PC-9 (cell line): ENCODE measurements around the gene GABRG3. TPM values are rescaled to one million over a fixed set of nuclear protein-coding genes. Genes with fewer than 3 reads are reported as not detected.

Experiments used
- BruUV-seq: library from RNA; stranded (reverse); fragments of 400-500 nt; replicated peaks from 2 replicates; lab custom pipeline; 2021; lab: Mats Ljungman, UMichigan
- CTCF ChIA-PET: fragments of 300-600 bp; sonication (Branson Sonifier 250); formaldehyde crosslinking; loops from one replicate; lab custom pipeline; 2022; ENCODE audit warnings: antibody characterized with exemption; lab: Charles Lee
- POLR2A ChIA-PET: fragments of 300-600 bp; sonication (Branson Sonifier 250); formaldehyde crosslinking; loops from one replicate; lab custom pipeline; 2022; ENCODE audit warnings: antibody characterized with exemption; ENCODE audit not compliant: unreplicated experiment; lab: Charles Lee
- DNase-seq, 2 experiments: peaks; one replicate each; pipeline versions ENCODE4 v3.0.0 to v3.0.0-alpha.2; 2015 to 2022; ENCODE audit warnings: mixed read lengths in 1 of 2
- H2AFZ ChIP-seq: fragments of 200-600 bp; sonication (generic); 2 replicates; pipeline ENCODE4 v1.8.1; 2017; ENCODE audit warnings: antibody characterized with exemption
- H3F3A ChIP-seq: fragments of 200-600 bp; sonication (generic); 2 replicates; pipeline ENCODE4 v1.8.1; 2017; ENCODE audit warnings: antibody characterized with exemption, mild to moderate bottlenecking, low read depth; ENCODE audit not compliant: insufficient read depth
- H3K27ac ChIP-seq: fragments of 200-600 bp; sonication (generic); 2 replicates; pipeline ENCODE4 v1.6.1; 2016; ENCODE audit warnings: mixed run types
- H3K27me3 ChIP-seq: fragments of 200-600 bp; sonication (generic); 2 replicates; pipeline ENCODE4 v1.6.1; 2016; ENCODE audit warnings: low read depth, mixed run types; ENCODE audit not compliant: insufficient read depth
- H3K36me3 ChIP-seq: fragments of 200-600 bp; sonication (generic); 2 replicates; pipeline ENCODE4 v1.6.1; 2016; ENCODE audit warnings: low read depth, mixed run types
- H3K4me1 ChIP-seq: fragments of 200-600 bp; sonication (generic); replicated peaks from 2 replicates; pipeline ENCODE4 v1.6.1; 2016; ENCODE audit warnings: mixed run types; ENCODE audit not compliant: insufficient read depth
- H3K4me2 ChIP-seq: fragments of 200-600 bp; sonication (generic); 2 replicates; pipeline ENCODE4 v1.6.1; 2017; ENCODE audit warnings: mixed run types
- H3K4me3 ChIP-seq: fragments of 200-600 bp; sonication (generic); 2 replicates; pipeline ENCODE4 v1.6.1; 2016; ENCODE audit warnings: mixed run types
- H3K79me2 ChIP-seq: fragments of 200-600 bp; sonication (generic); 2 replicates; pipeline ENCODE4 v1.6.1; 2017; ENCODE audit warnings: low read depth, mixed run types
- H3K9me2 ChIP-seq: fragments of 200-600 bp; sonication (generic); 2 replicates; pipeline ENCODE4 v1.8.1; 2017; ENCODE audit warnings: mild to moderate bottlenecking; ENCODE audit not compliant: insufficient read depth
- H3K9me3 ChIP-seq: fragments of 200-600 bp; sonication (generic); 2 replicates; pipeline ENCODE4 v1.8.1; 2016; ENCODE audit warnings: low read depth; ENCODE audit not compliant: insufficient read depth
- H4K20me1 ChIP-seq: fragments of 200-600 bp; sonication (generic); 2 replicates; pipeline ENCODE4 v1.8.1; 2017; ENCODE audit not compliant: insufficient read depth
- CTCF ChIP-seq: fragments of 200-600 bp; sonication (generic); conservative IDR thresholded peaks from 2 replicates; pipeline ENCODE4 v1.6.1; 2017; ENCODE audit warnings: mixed run types, antibody characterized with exemption, mild to moderate bottlenecking, moderate library complexity
- EZH2 ChIP-seq: fragments of 200-600 bp; sonication (generic); IDR thresholded peaks from 2 replicates; pipeline ENCODE4 v1.8.0; 2017; ENCODE audit warnings: antibody characterized with exemption, low read depth
- intact Hi-C: fragments of 100-400 bp; cut with micrococcal nuclease; formaldehyde crosslinking; loops from one replicate; pipeline ENCODE4 v1.10.0; 2022; ENCODE audit not compliant: unreplicated experiment
- total RNA-seq: library from RNA; stranded (reverse); gene quantifications from 2 replicates; pipeline ENCODE4 v1.2.3, GENCODE V29; 2021

Gene GABRG3
- total RNA-seq, 1 experiment from 2014 or later = not detected

- Histone ChIP-seq H2AFZ (no peak overlapping the region), H3K27ac (no peak overlapping the region), H3K36me3 (no peaks in the 10 kb centered on the region), H3K79me2 (no peaks in the 10 kb centered on the region), H3K9me3 (no peaks in the 10 kb centered on the region), H3K4me3 (no peak overlapping the region), H3F3A (no peaks in the 10 kb centered on the region), H3K9me2 (no peaks in the 10 kb centered on the region), H3K4me1 (no peaks in the 10 kb centered on the region), H3K27me3 (no peaks in the 10 kb centered on the region), H4K20me1 (no peaks in the 10 kb centered on the region), H3K4me2 (no peak overlapping the region)
- intact Hi-C loops = no loop called here
- ChIA-PET CTCF (no interaction called here), POLR2A (no interaction called here)
- BruUV-seq = no TSS peak
- DNase-seq = no peak
- no peak for TF ChIP-seq CTCF
- TF ChIP-seq EZH2 = no peak
Measured at GRCh38 chr15:27428151-27428550, 457.2 kb downstream of the GABRG3 start.

GRCh38 chr15:27429577-27429976 is 458.6 kb downstream of the GABRG3 start:
- TF ChIP-seq CTCF (no peak), EZH2 (no peak)
- Histone ChIP-seq H3K4me1 (no peaks in the 10 kb centered on the region), H3K27me3 (no peaks in the 10 kb centered on the region), H2AFZ (no peak overlapping the region), H3K4me3 (no peak overlapping the region), H4K20me1 (no peaks in the 10 kb centered on the region), H3K36me3 (no peaks in the 10 kb centered on the region), H3F3A (no peaks in the 10 kb centered on the region), H3K27ac (no peak overlapping the region), H3K4me2 (no peak overlapping the region), H3K79me2 (no peaks in the 10 kb centered on the region), H3K9me2 (no peaks in the 10 kb centered on the region), H3K9me3 (no peaks in the 10 kb centered on the region)
- BruUV-seq = no TSS peak
- POLR2A ChIA-PET = no interaction called here
- intact Hi-C loops = no loop called here
- DNase-seq = no peak
- CTCF ChIA-PET = no interaction called here

GRCh38 chr15:27433604-27434003 is 462.6 kb downstream of the GABRG3 start:
- intact Hi-C loops = no loop called here
- no peaks in the 10 kb centered on the region for H3F3A ChIP-seq
- no peak for DNase-seq
- H4K20me1 ChIP-seq = no peaks in the 10 kb centered on the region
- no peak overlapping the region for H3K4me2 ChIP-seq
- H3K9me2 ChIP-seq = no peaks in the 10 kb centered on the region
- H3K9me3 ChIP-seq = no peaks in the 10 kb centered on the region
- no peaks in the 10 kb centered on the region for H3K4me1 ChIP-seq
- no TSS peak for BruUV-seq
- POLR2A ChIA-PET = no interaction called here
- H3K27ac ChIP-seq = no peak overlapping the region
- no peaks in the 10 kb centered on the region for H3K27me3 ChIP-seq
- CTCF ChIA-PET = no interaction called here
- TF ChIP-seq CTCF (no peak), EZH2 (no peak)
- no peaks in the 10 kb centered on the region for H3K36me3 ChIP-seq
- H3K4me3 ChIP-seq = no peak overlapping the region
- no peak overlapping the region for H2AFZ ChIP-seq
- H3K79me2 ChIP-seq = no peaks in the 10 kb centered on the region
